ENCODE measurements around the gene HTRA2.
A peak's percentile ranks its signal among the peaks of the same experiment; 100 is the strongest.

The HTRA2 gene

GRCh38 chr2:74501335-74502071, 28.2 kb upstream of the HTRA2 start:
- DNase-seq, result no peak

GRCh38 chr2:74502147-74502719, 27.5 kb upstream of the HTRA2 start:
- DNase-seq, result no peak

DNA sequence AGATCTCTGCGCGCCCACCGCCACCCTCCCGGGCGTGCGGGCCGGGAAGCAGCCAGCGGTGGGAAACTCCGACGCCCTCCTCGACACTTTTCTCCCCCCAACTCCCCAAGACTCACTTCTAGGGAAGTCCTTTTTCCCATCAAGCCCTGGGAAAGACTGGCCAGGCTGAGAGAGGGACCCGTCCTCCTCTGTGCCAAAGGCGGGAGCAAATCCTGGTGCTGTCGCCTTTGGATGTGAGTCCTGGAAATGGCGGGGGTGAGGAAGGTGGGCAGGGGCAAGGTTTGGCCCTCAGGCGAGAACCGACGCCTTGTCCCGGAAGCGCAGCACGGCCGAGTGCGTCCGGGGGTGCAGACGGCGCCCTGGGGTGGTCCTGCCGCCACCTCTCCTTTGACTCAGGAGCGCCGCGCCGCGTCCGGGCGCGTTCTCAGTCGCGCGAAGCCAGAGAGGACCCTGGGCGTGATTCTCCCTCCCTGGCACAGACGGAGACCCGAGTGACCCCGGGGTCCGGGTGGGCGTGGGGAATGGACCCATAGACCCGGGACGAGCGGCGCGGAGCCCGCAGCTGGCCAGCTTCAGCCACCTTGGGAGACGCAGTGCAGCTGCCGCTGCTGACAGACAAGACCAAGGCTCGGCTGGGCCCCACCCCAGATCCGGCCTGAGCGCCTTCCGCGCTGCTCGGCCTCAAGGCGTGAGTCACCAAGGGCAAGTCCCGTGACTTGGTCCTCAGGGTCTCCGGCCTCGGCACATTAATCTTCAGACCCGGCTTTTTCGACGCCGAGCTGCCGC, 26.8 kb upstream of the HTRA2 start:
- no peak for DNase-seq

DNA sequence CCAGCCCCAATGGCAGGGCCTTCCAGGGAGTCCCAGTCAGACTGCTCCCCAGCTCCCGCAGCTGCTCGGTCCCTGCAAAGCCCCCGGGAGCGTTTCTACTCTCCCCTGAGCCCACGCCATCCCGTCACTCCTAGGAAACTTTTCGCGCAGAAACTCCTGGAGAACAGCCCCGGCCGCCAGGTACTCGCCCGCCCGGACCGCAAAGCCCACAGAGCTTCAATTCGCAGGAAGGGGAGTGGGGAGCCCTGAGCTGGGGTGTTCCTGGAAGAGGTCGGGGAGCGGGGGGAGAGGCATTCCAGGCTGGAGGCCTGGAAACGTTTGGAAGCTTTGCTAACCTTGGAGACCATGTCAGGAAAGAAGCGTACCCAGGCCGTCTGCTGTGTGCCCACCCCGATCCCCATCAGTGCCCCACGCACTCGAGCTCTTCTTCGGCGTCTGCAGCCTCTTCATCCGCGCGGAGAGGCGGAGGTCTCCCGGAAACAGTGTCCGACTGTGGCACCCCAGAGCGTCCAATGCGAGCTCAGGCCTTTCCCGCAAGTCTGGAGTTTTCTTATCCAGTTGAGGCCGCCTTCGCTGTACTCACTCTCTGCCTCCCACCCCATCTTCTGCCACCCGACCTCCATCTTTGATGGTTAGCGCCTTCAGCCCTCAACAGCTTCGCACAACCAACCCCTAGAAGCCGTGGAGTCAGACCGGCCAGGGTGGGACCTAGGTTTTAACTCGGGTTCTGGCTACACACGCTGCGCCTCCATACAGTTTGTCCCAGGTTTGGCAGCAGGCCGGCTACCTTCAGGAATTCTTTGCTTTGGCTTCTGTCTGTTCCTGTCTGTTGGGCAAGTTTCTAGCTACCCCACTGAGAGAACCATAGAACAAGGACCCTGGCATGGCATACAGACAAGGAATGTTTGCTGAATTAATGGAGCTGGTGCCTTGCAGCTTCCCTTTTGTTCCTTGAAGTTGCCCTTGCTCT, 25.9 kb upstream of the HTRA2 start:
- no peak for DNase-seq

DNA sequence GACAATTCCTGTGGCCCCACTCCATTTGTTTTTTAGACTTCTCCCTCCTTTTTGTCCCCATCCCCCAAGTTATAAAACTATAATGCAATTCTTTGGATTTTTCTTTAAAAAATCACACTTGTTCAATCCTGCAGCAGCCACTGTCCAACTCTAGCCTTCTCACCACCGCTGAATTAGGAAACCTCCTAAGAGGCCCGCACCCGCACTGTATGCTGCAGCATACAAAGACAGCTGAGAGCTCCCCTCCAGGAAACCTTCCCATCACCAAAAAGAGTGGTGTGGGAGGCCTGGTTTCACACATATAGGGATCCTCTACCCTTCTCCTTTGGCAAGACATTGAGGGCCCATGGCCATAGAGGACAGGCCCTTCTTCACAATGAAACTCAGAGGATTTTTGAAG, 25.1 kb upstream of the HTRA2 start:
- no peak for DNase-seq

DNA sequence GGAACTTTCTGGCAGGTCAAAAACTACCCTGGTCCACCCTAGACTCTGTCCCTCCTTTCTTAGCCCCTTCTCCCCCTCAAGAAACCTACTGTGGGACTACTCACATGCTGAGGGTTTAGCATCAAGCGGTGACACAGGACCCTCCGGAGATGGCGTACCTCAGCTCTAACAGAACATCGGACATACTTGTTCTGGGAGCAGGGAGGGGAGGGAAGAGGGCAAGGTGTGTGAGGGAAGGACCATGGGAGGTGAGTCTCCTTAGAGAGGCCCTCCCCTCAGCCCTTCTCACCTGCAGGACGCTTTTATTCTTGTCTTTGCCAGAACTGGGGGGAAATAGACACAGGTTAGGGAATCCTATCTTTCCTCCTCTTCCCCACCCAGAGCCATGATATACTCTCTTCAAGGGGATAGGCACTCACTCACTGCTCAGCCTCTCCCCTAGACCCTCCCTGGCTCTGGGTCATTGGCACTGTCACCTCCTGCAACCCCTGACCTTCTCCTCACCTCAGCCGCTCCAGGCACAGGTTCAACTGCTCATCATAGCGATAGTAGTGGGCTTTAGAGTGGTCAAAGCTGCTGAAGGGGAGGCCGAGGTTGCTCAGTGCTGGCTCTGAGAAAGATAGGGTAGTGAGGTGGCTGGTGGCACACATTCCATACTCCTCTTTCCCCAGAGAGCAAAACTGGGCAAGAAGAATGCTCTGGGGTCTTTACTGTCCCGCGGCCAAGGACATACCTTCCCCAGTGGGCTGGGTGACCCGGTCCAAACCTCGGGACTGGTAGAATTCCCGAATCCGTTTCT, 24.1 kb upstream of the HTRA2 start:
- no peak for DNase-seq

- DNase-seq, result peak; percentile 96 to 97
Measured at GRCh38 chr2:74507145-74507925, 22.4 kb upstream of the HTRA2 start, which contains the start of gene PCGF1. PCGF1 (minus strand) TSS chr2:74507695; CDS start chr2:74507668, 27 bp downstream.

DNA sequence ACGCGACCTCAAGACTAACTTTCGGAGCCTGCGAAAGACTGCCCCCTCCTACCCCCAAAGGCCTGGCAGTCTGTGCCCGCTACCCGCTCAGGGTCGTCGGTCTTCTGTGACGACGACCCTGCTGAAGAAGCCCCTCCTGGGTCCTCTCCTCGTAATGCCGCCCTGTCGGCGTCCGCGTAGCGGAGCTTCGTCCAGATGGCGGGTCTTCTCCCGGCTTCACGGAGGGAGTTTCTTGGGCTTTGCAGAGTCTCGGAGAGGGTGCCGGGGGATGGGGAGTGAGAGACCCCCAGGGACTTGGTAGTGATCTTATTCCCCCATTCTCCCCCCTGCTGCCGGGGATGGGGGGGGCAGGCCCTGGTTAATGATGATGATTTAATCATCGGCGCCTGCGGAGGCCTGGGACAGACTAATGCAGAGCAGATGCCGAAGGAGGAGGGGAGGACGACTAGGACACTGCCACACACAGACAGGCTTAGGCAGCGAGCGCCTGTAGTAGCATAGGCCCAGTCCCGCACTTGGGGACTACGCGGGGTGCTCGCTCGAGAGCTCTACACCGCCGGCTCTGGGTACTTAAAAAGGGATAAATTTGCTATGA, 21.7 kb upstream of the HTRA2 start:
- peak in 1 of 2 experiments; percentile 39 for DNase-seq

GRCh38 chr2:74510272-74510671, 19.5 kb upstream of the HTRA2 start:
- DNase-seq, result no peak

DNA sequence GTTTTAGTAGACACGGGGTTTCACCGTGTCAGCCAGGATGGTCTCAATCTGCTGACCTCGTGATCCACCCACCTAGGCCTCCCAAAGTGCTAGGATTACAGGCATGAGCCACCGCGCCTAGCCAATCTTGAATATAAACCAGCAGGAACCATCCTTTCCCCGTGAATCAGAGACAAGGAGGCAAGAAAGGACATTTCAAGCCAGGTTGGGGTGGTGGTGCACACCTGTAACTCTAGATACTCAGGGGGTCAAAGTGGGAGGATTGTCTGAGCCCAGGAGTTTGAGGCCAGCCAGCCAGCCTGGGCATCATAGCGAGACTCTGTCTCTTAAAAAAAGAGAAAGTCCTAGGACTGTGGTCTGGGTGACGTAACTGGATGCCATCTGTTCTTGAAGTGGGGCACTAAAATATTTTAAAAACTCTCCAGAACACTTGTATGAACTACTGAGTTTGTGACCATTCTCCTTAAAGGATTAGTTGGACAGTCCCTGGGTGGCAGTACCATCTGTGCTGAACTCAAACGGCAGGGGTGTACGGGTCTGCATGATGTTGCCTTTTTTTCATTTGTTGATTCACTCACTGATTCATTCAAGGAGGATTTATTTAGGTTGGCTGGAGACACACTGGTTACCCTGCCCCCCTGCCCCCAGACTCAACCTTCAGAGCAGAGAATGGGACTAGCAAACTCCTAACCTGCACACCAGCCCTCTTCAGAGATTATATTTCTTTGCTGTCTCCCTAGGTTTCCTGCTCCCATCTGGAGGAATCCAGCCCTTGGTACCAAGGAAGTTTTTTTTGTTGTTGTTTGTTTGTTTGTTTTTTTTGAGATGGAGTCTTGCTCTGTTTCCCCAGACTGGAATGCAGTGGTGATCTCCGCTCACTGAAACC, 18.4 kb upstream of the HTRA2 start:
- no peak for DNase-seq

- no peak for DNase-seq
Measured at GRCh38 chr2:74512744-74513604, 16.8 kb upstream of the HTRA2 start.

- no peak for DNase-seq
Measured at GRCh38 chr2:74513605-74514367, 15.9 kb upstream of the HTRA2 start.

- no peak for DNase-seq
Measured at GRCh38 chr2:74514368-74515270, 15.1 kb upstream of the HTRA2 start, which contains the start of gene TLX2. TLX2 (plus strand) TSS chr2:74514450; CDS start chr2:74514807, 357 bp downstream.

DNA sequence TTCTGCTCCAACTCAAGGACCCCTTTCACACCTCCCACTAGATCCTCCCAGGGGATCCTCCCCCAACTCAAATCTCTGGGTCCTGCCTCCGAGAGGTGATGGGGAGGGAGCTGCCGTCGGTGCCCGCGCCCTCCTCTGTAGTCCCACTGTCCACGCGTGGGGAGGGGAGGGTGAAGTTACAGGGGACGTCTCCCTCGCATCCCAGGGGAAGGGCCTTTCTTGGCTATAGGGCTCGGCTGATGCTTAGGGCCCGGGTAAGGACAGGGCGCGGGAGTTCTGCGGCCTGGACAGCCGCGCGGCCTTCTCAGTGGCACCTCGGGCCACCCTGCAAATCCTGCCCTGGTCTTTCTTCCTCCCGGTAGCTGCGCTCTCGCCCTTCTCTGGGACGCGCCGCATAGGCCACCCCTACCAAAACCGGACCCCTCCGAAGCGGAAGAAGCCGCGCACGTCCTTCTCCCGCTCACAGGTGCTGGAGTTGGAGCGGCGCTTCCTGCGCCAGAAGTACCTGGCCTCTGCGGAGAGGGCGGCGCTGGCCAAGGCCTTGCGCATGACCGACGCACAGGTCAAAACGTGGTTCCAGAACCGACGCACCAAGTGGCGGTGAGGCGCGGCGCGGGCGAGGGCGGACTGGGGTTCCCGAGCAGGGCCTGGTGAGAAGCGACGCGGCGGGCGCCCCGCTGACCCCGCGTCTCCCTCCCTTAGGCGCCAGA, 14.3 kb upstream of the HTRA2 start:
- DNase-seq, result no peak

- DNase-seq, result no peak
Measured at GRCh38 chr2:74515981-74516633, 13.6 kb upstream of the HTRA2 start.
